ENCODE data around the gene ISG20. TPM values are rescaled to one million over a fixed set of nuclear protein-coding genes. Genes with fewer than 3 reads are reported as not detected.

The ISG20 gene
- total and polyA plus RNA-seq, 2 of the 8 experiments (the other 6 are each of a cell fraction or from before 2014, with no cell fraction given) = 2.9 to 5.2 TPM

DNA sequence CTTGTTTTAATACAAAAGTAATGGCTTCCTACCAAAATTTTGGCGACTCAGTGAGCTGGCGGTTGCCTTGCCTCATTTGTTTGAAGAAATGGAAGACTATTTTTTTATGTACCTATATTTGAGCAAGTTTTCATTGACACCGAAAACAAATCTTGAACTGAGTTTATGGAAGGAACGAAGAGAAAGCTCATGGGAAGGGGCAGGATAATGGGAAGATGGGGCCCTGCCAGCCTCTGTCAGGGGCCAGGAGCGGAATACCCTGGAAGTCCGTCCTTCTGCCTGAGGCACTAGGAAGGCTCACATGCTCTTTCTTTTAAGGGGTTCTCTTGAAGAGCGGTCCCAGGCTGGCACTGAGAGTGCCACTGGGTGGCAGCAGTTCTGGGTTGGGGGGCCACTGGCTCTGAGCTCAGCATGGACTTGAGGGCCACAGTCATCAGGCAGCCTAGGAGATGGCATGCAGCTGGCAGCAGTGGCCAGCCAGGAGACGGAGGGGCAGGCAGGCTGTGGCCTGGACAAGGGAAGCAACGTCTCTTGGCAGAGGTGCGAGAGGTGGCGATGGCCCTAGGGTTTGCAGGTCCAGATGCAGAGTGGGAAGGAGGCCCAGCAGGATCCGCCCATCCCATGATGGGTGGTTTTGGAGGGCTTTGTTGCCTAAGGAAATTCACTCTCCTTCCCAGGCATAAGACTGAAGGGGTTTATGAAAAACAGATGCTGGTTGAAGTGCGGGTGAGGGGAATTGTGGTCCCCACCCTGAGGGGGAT lies 41.6 kb downstream of the ISG20 start:
- POLR2A ChIA-PET (ENCODE audit: partially characterized antibody) = no interaction called here
- 81% methylated on average over 13 of the region's 13 CpGs; no CpG with 5 or more reads in 1 of the 2 experiments for WGBS, 2 experiments (ENCODE audit: extremely low coverage in 1 of 2, insufficient coverage in 1 of 2, insufficient read length in 1 of 2, insufficient replicate concordance in 2 of 2, low coverage in 1 of 2, low lambda C conversion rate in 2 of 2, missing lambda C conversion rate in 1 of 2)

More for the DNA sequence above, 41.6 kb downstream of the ISG20 start:
- peak in 1 of 2 experiments; percentile 41 for DNase-seq (ENCODE audit: low read depth in 1 of 2, low spot score in 2 of 2)
- no peak for FAIRE-seq
- no peaks in the 10 kb centered on the region for H3K9me3 ChIP-seq (ENCODE audit: insufficient read depth in 2 of 2, low read depth in 1 of 2, low read length in 1 of 2)
- TF ChIP-seq CTBP2 (IDR thresholded peaks at IDR 0.05; ENCODE audit: borderline replicate concordance, insufficient read depth, insufficient read length, low read length) (no peak), ASH2L (IDR thresholded peaks at IDR 0.05; ENCODE audit: low read length) (no peak), RXRA (IDR thresholded peaks at IDR 0.05; ENCODE audit: insufficient read depth, low read depth, low read length) (no peak), HDAC2 (IDR thresholded peaks at IDR 0.05; ENCODE audit: borderline replicate concordance in 1 of 2, low read depth in 2 of 2, low read length in 2 of 2) (no peak), RFX5 (IDR thresholded peaks at IDR 0.05; ENCODE audit: borderline replicate concordance, low read depth, low read length) (no peak), SUZ12 (IDR thresholded peaks at IDR 0.05; ENCODE audit: low read length) (no peak)
- no peak overlapping the region for H4K5ac ChIP-seq (ENCODE audit: insufficient read length, low read depth, low read length)
- no peak overlapping the region for H2BK5ac ChIP-seq (ENCODE audit: low read depth, low read length)
- H3K27ac ChIP-seq (ENCODE audit: low read depth, low read length) = no peak overlapping the region
- 0 out of 2 replicates have a peak, but pooled peaks cover 1% of the 10 kb centered on the region for H3K23me2 ChIP-seq (ENCODE audit: low read depth, low read length)
- H3K18ac ChIP-seq (ENCODE audit: extremely low read depth, low read length) = no peak overlapping the region
- no peaks in the 10 kb centered on the region for H3K79me1 ChIP-seq (ENCODE audit: low read depth, low read length)
- H2BK120ac ChIP-seq (replicated peaks; ENCODE audit: low read depth, low read length) = no peak overlapping the region
- no peak overlapping the region for H3K9ac ChIP-seq (replicated peaks in 1 of 4; ENCODE audit: extremely low read depth in 1 of 4, low read depth in 3 of 4, low read length in 3 of 4)
- no peak overlapping the region for H2BK15ac ChIP-seq (ENCODE audit: low read length)
- no peaks in the 10 kb centered on the region for H4K20me1 ChIP-seq (replicated peaks in 1 of 2; ENCODE audit: control insufficient read depth in 1 of 2, insufficient read depth in 2 of 2, low read length in 2 of 2)
- no peaks in the 10 kb centered on the region for H3K36me3 ChIP-seq (ENCODE audit: control insufficient read depth in 2 of 4, insufficient read depth in 4 of 4, low read length in 3 of 4)
- no peak overlapping the region for H3K14ac ChIP-seq (ENCODE audit: insufficient read length)
- H3K56ac ChIP-seq (replicated peaks; ENCODE audit: insufficient read length, low read depth, low read length) = no peak overlapping the region
- H3K27me3 ChIP-seq (replicated peaks in 1 of 4; ENCODE audit: control insufficient read depth in 3 of 4, extremely low read depth in 1 of 4, insufficient read depth in 3 of 4, low read length in 3 of 4) = no peaks in the 10 kb centered on the region
- H3K4me2 ChIP-seq (ENCODE audit: insufficient read depth in 1 of 2, low read depth in 2 of 2, low read length in 2 of 2) = no peak overlapping the region
- H3K23ac ChIP-seq (ENCODE audit: insufficient read length) = no peak overlapping the region
- no peak overlapping the region for H2BK20ac ChIP-seq (ENCODE audit: low read length)
- no peak overlapping the region; the same call in 1 of the 2 replicates for H2AFZ ChIP-seq (ENCODE audit: low read length)
- no peak overlapping the region for H3K4ac ChIP-seq (replicated peaks; ENCODE audit: insufficient read length, low read depth, low read length)
- CTCF ChIA-PET (ENCODE audit: partially characterized antibody) = interaction anchor here (0.9 to 2.3 kb wide), 10 partner anchors 10 to 154 kb away, joined by 3 to 17 read pairs (median 4); no protein-coding TSS in a partner anchor
- H2BK12ac ChIP-seq (ENCODE audit: low read depth, low read length) = no peak overlapping the region
- H3K79me2 ChIP-seq (ENCODE audit: control insufficient read depth in 1 of 2, insufficient read depth in 2 of 2, low read length in 2 of 2) = no peaks in the 10 kb centered on the region
- no peak overlapping the region for H4K8ac ChIP-seq (ENCODE audit: extremely low read depth, insufficient read depth, low read length)
- no peak overlapping the region for H2AK5ac ChIP-seq (ENCODE audit: low read depth, low read length)
- H3K4me3 ChIP-seq (ENCODE audit: extremely low read depth in 1 of 4, insufficient read depth in 2 of 4, low read depth in 3 of 4, low read length in 4 of 4) = no peak overlapping the region
- H4K91ac ChIP-seq (replicated peaks; ENCODE audit: insufficient read length, low read length) = no peak overlapping the region
- H3K4me1 ChIP-seq (replicated peaks in 1 of 4; ENCODE audit: control insufficient read depth in 3 of 4, insufficient read depth in 4 of 4, low read length in 3 of 4) = no peaks in the 10 kb centered on the region
